ENCODE measurements around the gene TUBGCP5.

DNA sequence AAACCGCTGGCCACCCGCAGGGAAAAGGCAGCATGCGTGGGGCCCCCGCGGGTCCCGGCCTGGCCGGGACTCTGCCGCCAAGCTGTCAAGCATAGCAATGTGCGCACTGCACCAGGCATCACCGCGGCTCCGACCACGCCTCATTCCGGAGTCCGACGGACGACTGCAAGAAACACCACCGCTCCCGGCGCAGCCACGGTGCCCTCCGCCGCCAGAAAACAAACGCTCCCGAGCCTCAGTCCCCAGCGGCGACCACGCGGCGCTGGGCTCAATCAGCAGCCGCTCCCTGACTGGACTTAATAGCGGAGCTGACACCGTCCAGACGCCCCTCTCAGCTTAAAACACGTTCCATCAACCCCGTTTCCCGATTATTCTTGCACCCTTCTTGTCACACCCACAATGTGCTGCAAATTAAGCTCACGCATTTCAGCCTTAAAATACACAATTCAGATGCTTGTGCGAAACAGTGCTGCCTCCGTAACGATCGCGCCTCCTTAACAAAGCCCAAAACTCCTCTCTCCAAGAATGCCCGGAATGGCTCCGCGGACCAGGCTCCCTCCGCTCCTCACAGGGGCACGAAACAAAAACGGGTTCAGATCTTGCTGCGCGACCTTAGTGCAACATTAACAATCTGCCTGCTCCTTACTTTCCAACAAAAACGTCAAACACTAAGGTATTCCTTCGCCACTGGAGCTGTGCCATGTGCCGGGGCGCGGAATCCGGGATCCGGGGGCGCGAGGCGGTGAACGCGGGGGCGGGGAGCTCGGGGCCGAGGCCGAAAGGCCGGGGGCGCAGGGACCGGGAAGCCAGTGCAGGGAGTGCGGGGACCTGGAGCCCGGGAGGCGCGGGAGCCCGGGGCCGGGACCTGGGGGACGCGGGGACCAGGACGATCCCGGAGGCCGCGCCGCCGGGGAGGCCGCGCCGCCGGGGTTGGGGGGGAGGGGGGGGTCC, 59.9 kb downstream of the TUBGCP5 start:
- TF ChIP-seq, protein P1, sequence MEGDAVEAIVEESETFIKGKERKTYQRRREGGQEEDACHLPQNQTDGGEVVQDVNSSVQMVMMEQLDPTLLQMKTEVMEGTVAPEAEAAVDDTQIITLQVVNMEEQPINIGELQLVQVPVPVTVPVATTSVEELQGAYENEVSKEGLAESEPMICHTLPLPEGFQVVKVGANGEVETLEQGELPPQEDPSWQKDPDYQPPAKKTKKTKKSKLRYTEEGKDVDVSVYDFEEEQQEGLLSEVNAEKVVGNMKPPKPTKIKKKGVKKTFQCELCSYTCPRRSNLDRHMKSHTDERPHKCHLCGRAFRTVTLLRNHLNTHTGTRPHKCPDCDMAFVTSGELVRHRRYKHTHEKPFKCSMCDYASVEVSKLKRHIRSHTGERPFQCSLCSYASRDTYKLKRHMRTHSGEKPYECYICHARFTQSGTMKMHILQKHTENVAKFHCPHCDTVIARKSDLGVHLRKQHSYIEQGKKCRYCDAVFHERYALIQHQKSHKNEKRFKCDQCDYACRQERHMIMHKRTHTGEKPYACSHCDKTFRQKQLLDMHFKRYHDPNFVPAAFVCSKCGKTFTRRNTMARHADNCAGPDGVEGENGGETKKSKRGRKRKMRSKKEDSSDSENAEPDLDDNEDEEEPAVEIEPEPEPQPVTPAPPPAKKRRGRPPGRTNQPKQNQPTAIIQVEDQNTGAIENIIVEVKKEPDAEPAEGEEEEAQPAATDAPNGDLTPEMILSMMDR (IDR thresholded peaks at IDR 0.05; ENCODE audit: low read depth, low read length, poor library complexity, severe bottlenecking) = no peak
- TF ChIP-seq EZH2phosphoT487 (IDR thresholded peaks at IDR 0.05; ENCODE audit: borderline replicate concordance, low read length) = peak; percentile 98

Measured in DOHH2 (cell line).